PC-3 (cell line): Measurements from ENCODE around the gene RABGEF1. TPM values are rescaled to one million over a fixed set of nuclear protein-coding genes. Genes with fewer than 3 reads are reported as not detected.
"Not testable (repeated sequence)": the region's sequence is repeated elsewhere in the genome, so short reads cannot be mapped to it uniquely, and the experiment has no call there.

Source experiments
- ATAC-seq: fragments of 200-7000 bp; cut with Tn5 transposase; 2 replicates; pipeline ENCODE4 v1.9.1; 2020; ENCODE audit warnings: mild to moderate bottlenecking, moderate library complexity
- BruUV-seq: library from RNA; stranded (reverse); fragments of 400-500 nt; replicated peaks from 2 replicates; lab custom pipeline; 2021; lab: Mats Ljungman, UMichigan
- CTCF ChIA-PET: fragments of 300-600 bp; sonication (Branson Sonifier 250); formaldehyde crosslinking; loops from one replicate; lab custom pipeline; 2022; ENCODE audit warnings: antibody characterized with exemption; lab: Charles Lee
- POLR2A ChIA-PET: fragments of 300-600 bp; sonication (Branson Sonifier 250); formaldehyde crosslinking; loops from one replicate; lab custom pipeline; 2022; ENCODE audit warnings: antibody characterized with exemption; ENCODE audit not compliant: unreplicated experiment; lab: Charles Lee
- DNase-seq: peaks from one replicate; pipeline ENCODE4 v3.0.0-alpha.2; 2015
- H2AFZ ChIP-seq: fragments of 300-600 bp; sonication (generic); 2 replicates; pipeline ENCODE4 v1.6.0; 2016; ENCODE audit warnings: antibody characterized with exemption, low read length
- H3F3A ChIP-seq: fragments of 300-600 bp; sonication (generic); one replicate; pipeline ENCODE4 v1.6.0; 2017; ENCODE audit warnings: antibody characterized with exemption, low read length, control low read depth, mild to moderate bottlenecking; ENCODE audit not compliant: unreplicated experiment
- H3K27ac ChIP-seq: fragments of 300-600 bp; sonication (generic); 2 replicates; pipeline ENCODE4 v1.5.1; 2016; ENCODE audit warnings: mild to moderate bottlenecking, low read length
- H3K27me3 ChIP-seq: fragments of 300-600 bp; sonication (generic); 2 replicates; pipeline ENCODE4 v1.6.1; 2016; ENCODE audit warnings: low read length, mixed read lengths
- H3K36me3 ChIP-seq: fragments of 300-600 bp; sonication (generic); 2 replicates; pipeline ENCODE4 v1.6.1; 2016; ENCODE audit warnings: low read depth, mixed run types, low read length, mixed read lengths
- H3K4me1 ChIP-seq: fragments of 300-600 bp; sonication (generic); 2 replicates; pipeline ENCODE4 v1.5.1; 2016; ENCODE audit warnings: low read length; ENCODE audit not compliant: insufficient read depth
- H3K4me2 ChIP-seq: fragments of 300-600 bp; sonication (generic); 2 replicates; pipeline ENCODE4 v1.6.0; 2016; ENCODE audit warnings: low read length
- H3K4me3 ChIP-seq: fragments of 300-600 bp; sonication (generic); 2 replicates; pipeline ENCODE4 v1.5.1; 2016; ENCODE audit warnings: mild to moderate bottlenecking, low read length, mixed read lengths
- H3K79me2 ChIP-seq: fragments of 300-600 bp; sonication (generic); 2 replicates; pipeline ENCODE4 v1.6.1; 2017; ENCODE audit warnings: low read length, mixed read lengths
- H3K9ac ChIP-seq: fragments of 300-600 bp; sonication (generic); 2 replicates; pipeline ENCODE4 v1.6.0; 2016; ENCODE audit warnings: mild to moderate bottlenecking, low read length
- H3K9me2 ChIP-seq: fragments of 300-600 bp; sonication (generic); replicated peaks from 2 replicates; pipeline ENCODE4 v1.6.1; 2016; ENCODE audit warnings: mixed run types, low read length, mixed read lengths
- H3K9me3 ChIP-seq: fragments of 300-600 bp; sonication (generic); 2 replicates; pipeline ENCODE4 v1.6.1; 2016; ENCODE audit warnings: low read length, mixed read lengths
- H4K20me1 ChIP-seq: fragments of 300-600 bp; sonication (generic); 2 replicates; pipeline ENCODE4 v1.6.1; 2016; ENCODE audit warnings: low read length, mixed read lengths
- EZH2 ChIP-seq: fragments of 300-600 bp; sonication (generic); IDR thresholded peaks from one replicate; pipeline ENCODE4 v1.6.1; 2017; ENCODE audit warnings: antibody characterized with exemption, mild to moderate bottlenecking, low read length; ENCODE audit not compliant: unreplicated experiment
- intact Hi-C: fragments of 100-400 bp; cut with micrococcal nuclease; formaldehyde crosslinking; loops from 2 replicates; pipeline ENCODE4 v1.9.0; 2023
- total RNA-seq: library from RNA; depleted of rRNA; stranded (reverse); fragments of >200 nt; gene quantifications from 2 replicates; pipeline ENCODE4 v1.2.3, GENCODE V29; 2014
- TF ChIP-seq, protein P1 (sequence below): fragments of 300-600 bp; sonication (generic); conservative IDR thresholded peaks from 2 replicates; pipeline ENCODE4 v1.5.1; 2017; ENCODE audit warnings: antibody characterized with exemption, low read depth, mild to moderate bottlenecking, low read length

The RABGEF1 gene
- total RNA-seq, 1 experiment from 2014 or later, result 19.8 TPM

DNA sequence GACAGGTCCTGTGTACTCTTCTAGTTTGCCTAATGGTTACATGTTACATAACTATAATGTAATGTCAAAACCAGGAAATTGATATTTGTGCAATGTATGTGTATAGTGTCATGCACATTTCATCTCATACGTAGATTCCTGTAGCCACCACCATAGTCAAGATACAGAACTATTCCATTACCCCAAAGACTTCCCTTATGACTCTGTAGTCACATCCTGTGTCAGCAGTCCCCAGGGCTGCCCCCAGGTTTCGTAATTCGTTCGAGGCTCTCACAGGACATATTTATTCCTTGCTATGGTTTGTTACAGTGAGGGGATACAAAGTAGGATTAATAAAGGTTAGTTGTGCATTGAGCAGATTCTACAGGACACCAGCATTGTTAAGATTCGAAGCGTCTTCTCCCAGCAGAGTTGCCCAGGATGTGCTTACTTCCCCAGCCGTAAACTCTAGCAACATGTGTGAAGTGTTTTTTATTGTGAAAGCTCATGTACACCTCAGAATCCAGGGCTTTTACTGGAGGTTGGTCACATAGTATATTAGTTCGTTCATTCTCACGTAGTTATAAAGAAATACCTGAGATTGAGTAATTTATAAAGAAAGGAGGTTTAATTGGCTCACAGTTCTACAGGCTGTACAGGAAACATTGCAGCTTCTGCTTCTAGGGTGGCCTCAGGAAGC is 18.6 kb downstream of the RABGEF1 start:
- Histone ChIP-seq H4K20me1 (0 out of 2 replicates have a peak, but pooled peaks cover 3% of the 10 kb centered on the region), H3K36me3 (peaks cover 13% of the 10 kb centered on the region; the same call in 1 of the 2 replicates)
- CTCF ChIA-PET, result no interaction called here

DNA sequence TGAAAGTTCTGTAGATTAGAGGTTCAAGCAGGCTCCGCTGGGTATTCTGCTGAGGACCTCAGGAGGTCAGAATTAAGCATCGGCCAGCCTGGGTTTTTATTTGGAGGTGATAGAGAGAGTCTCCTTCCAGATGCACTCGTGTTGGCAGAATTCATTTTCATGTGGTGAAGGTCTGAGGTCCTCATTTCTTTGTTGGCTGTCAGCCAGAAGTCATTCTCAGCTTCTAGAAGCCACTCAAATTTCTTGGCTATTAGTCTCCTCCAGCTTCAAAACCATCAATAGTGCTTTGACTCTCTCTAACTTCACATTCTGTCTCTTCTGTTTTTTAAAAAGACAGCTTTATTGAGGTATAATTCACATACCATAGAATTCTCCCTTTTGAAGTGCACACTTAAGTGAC is 22.6 kb downstream of the RABGEF1 start:
- H3K4me3 ChIP-seq, BruUV-seq, POLR2A ChIA-PET, CTCF ChIA-PET, H2AFZ ChIP-seq, H3K27me3 ChIP-seq, ATAC-seq, intact Hi-C loops, H3K4me2 ChIP-seq, DNase-seq, H3K4me1 ChIP-seq, H3K9ac ChIP-seq, H3K27ac ChIP-seq, H4K20me1 ChIP-seq, H3F3A ChIP-seq, H3K9me2 ChIP-seq, H3K9me3 ChIP-seq: not testable (repeated sequence)
- peaks cover 13% of the 10 kb centered on the region; the same call in 1 of the 2 replicates for H3K36me3 ChIP-seq
- peaks cover 69% of the 10 kb centered on the region for H3K79me2 ChIP-seq

More for the DNA sequence above, 18.6 kb downstream of the RABGEF1 start:
- no TSS peak for BruUV-seq
- no peak for ATAC-seq
- Histone ChIP-seq H3K4me3 (no peak overlapping the region), H3K9me3 (no peaks in the 10 kb centered on the region), H2AFZ (no peak overlapping the region), H3K4me2 (no peak overlapping the region), H3K4me1 (no peaks in the 10 kb centered on the region), H3K79me2 (peaks cover 74% of the 10 kb centered on the region), H3K9me2 (no peaks in the 10 kb centered on the region), H3F3A (no peaks in the 10 kb centered on the region), H3K27ac (no peak overlapping the region), H3K9ac (no peak overlapping the region), H3K27me3 (no peaks in the 10 kb centered on the region)
- no peak for TF ChIP-seq EZH2
- TF ChIP-seq, protein P1, sequence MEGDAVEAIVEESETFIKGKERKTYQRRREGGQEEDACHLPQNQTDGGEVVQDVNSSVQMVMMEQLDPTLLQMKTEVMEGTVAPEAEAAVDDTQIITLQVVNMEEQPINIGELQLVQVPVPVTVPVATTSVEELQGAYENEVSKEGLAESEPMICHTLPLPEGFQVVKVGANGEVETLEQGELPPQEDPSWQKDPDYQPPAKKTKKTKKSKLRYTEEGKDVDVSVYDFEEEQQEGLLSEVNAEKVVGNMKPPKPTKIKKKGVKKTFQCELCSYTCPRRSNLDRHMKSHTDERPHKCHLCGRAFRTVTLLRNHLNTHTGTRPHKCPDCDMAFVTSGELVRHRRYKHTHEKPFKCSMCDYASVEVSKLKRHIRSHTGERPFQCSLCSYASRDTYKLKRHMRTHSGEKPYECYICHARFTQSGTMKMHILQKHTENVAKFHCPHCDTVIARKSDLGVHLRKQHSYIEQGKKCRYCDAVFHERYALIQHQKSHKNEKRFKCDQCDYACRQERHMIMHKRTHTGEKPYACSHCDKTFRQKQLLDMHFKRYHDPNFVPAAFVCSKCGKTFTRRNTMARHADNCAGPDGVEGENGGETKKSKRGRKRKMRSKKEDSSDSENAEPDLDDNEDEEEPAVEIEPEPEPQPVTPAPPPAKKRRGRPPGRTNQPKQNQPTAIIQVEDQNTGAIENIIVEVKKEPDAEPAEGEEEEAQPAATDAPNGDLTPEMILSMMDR, result no peak
- DNase-seq, result no peak
- intact Hi-C loops, result no loop called here
- POLR2A ChIA-PET, result no interaction called here

DNA sequence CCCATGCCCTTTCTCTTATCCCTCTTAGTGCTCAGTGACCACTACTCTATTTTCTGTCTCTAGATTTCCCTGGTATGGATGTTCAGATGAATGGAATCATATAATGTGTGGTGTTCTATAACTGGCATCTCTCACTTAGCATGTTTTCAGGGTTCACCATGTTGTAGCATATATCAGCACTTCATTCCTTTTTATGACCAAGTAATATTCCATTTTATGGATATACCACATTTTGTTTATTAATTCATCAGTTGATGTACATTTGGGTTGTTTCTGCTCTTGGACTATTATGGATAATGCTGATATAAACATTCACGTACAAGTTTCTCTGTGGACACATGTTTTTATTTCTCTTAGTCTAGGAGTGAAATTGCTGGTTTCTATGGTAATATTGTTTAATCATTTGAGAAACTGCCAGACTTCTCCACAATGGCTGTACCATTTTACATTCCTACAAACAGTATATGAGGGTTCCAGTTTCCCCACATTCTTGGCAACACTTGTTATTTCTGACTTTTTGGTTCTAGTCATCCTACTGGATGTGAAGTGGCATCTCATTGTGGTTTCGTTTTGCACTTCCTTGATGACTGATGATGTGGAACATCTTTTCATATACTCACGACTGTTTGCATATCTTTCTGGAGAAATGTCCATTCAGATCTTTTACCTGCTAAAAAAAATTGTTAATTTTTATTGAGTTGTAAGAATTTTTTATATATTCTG is 23.3 kb downstream of the RABGEF1 start:
- H4K20me1 ChIP-seq, H3F3A ChIP-seq, BruUV-seq, H3K9ac ChIP-seq, intact Hi-C loops, H3K4me3 ChIP-seq, H3K27ac ChIP-seq, H2AFZ ChIP-seq, H3K36me3 ChIP-seq, H3K4me2 ChIP-seq, POLR2A ChIA-PET, H3K4me1 ChIP-seq, H3K27me3 ChIP-seq, CTCF ChIA-PET, H3K9me2 ChIP-seq, H3K9me3 ChIP-seq: not testable (repeated sequence)
- peak; percentile 50 for DNase-seq
- peaks cover 70% of the 10 kb centered on the region for H3K79me2 ChIP-seq
- peak; percentile 46 for ATAC-seq

DNA sequence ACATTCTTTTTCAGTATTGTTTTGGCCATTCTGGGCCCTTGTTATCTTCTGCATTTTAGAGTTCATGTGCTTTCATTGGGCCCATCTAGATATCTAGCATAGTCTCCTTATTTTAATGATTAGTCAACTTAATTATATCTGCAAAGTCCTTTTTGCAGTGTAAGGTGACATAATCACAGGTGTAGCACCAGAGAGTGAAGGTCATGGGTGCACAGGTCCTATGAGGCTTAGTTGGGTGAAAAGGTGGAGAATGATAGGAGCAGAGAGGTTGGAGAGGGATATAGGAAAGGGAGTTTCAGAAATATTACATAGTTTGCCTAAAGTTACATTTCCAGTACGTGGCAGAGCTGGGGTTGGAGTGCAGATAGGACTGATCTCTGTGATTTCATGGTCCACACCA is 24.4 kb downstream of the RABGEF1 start:
- H3K9me3 ChIP-seq, POLR2A ChIA-PET, H3K4me3 ChIP-seq, BruUV-seq, H3K27ac ChIP-seq, H3K27me3 ChIP-seq, H3K4me1 ChIP-seq, H3K9ac ChIP-seq, intact Hi-C loops, ATAC-seq, CTCF ChIA-PET, H3F3A ChIP-seq, H3K36me3 ChIP-seq, H4K20me1 ChIP-seq, H2AFZ ChIP-seq, H3K9me2 ChIP-seq, H3K4me2 ChIP-seq, DNase-seq: not testable (repeated sequence)
- peaks cover 72% of the 10 kb centered on the region for H3K79me2 ChIP-seq

DNA sequence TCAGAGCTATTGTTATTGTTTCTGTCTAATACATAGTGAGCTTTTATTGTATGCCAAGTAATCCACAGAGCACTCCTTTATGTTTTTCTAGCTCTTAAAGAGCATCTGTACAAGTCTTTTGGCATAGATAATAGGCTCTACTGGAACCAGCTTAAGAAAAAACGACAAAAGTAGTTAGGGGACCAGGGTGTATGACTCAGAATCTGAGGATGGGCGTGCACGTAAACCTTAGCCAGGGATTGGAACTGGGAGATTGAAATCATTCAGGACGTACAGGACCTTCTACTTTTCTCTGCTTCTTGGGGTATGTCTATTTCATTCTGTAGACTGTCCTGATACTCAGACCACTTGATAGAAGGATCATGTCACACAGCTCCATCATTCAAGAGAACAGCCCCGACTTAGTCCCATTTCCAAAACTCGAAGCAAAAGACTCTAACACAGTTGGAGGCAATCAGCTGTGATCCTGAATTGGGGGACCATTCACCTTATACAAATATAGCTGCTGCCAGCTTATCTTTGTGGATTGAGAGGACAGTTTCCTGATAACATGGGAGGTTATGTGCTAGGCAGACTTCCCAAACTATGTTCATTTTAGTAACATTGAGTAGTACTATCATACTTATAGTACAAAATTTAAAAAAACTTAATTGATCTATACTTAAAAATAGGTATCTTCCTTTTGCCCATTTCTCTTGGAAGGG is 24.9 kb downstream of the RABGEF1 start:
- POLR2A ChIA-PET, H3K27me3 ChIP-seq, H2AFZ ChIP-seq, H3K4me2 ChIP-seq, H3K36me3 ChIP-seq, H3K27ac ChIP-seq, H3K4me1 ChIP-seq, DNase-seq, H3K9ac ChIP-seq, H3K9me3 ChIP-seq, H3K9me2 ChIP-seq, H3F3A ChIP-seq, BruUV-seq, CTCF ChIA-PET, intact Hi-C loops, H3K4me3 ChIP-seq: not testable (repeated sequence)
- Histone ChIP-seq H3K79me2 (peaks cover 77% of the 10 kb centered on the region), H4K20me1 (peaks cover 11% of the 10 kb centered on the region; the same call in 1 of the 2 replicates)
- peak; percentile 66 for ATAC-seq
